CD4-positive, CD25-positive, alpha-beta regulatory T cell (primary cell): ENCODE measurements around the gene ARHGEF1. TPM values are rescaled to one million over a fixed set of nuclear protein-coding genes. Genes with fewer than 3 reads are reported as not detected.
"Not testable (repeated sequence)": the region's sequence is repeated elsewhere in the genome, so short reads cannot be mapped to it uniquely, and the experiment has no call there.

Experiments
- ATAC-seq, 2 donors: fragments of 150-1000 bp; cut with Tn5 transposase; one replicate each; pipeline ENCODE4 v1.10.0; 2021; ENCODE audit warnings: low read depth in 2 of 2, moderate number of reproducible peaks in 2 of 2, moderate library complexity in 1 of 2
- DNase-seq, 3 donors: peaks; one replicate each; pipeline versions ENCODE4 v3.0.0 to v3.0.0-alpha.2; 2012 to 2022; ENCODE audit warnings: mixed read lengths in 1 of 3
- H3K27ac ChIP-seq: one replicate; pipeline ENCODE4 v1.7.0; 2013; ENCODE audit warnings: mild to moderate bottlenecking, low read length; ENCODE audit not compliant: insufficient read depth, poor library complexity, severe bottlenecking
- H3K27me3 ChIP-seq: one replicate; pipeline ENCODE4 v1.7.0; 2013; ENCODE audit warnings: low read length; ENCODE audit not compliant: control insufficient read depth, insufficient read depth
- H3K36me3 ChIP-seq: one replicate; pipeline ENCODE4 v1.7.0; 2013; ENCODE audit warnings: mild to moderate bottlenecking, low read length, moderate library complexity; ENCODE audit not compliant: control insufficient read depth, insufficient read depth
- H3K4me1 ChIP-seq: 2 replicates; pipeline ENCODE4 v1.7.0; 2013; ENCODE audit warnings: mild to moderate bottlenecking, low read length; ENCODE audit not compliant: insufficient read depth, control insufficient read depth, poor library complexity, severe bottlenecking
- H3K4me3 ChIP-seq: one replicate; pipeline ENCODE4 v1.7.0; 2013; ENCODE audit warnings: low read depth, mild to moderate bottlenecking, low read length, moderate library complexity
- H3K9me3 ChIP-seq, 2 experiments: 1 replicate in 1 of 2; 2 replicates in 1 of 2; pipeline ENCODE4 v1.7.0; 2013; ENCODE audit warnings: low read length in 2 of 2, mild to moderate bottlenecking in 1 of 2, moderate library complexity in 1 of 2; ENCODE audit not compliant: control insufficient read depth in 2 of 2
- H3K27ac Mint-ChIP-seq, 3 donors: one replicate each; pipeline ENCODE4 v1.8.0; 2020 to 2022; ENCODE audit warnings: mild to moderate bottlenecking in 3 of 3, mixed read lengths in 3 of 3, moderate library complexity in 2 of 3
- H3K27me3 Mint-ChIP-seq: one replicate; pipeline ENCODE4 v1.8.0; 2022; ENCODE audit warnings: mild to moderate bottlenecking, mixed read lengths
- H3K36me3 Mint-ChIP-seq: one replicate; pipeline ENCODE4 v1.8.0; 2020; ENCODE audit warnings: mixed read lengths
- H3K4me1 Mint-ChIP-seq, 4 donors: one replicate each; pipeline ENCODE4 v1.8.0; 2020 to 2022; ENCODE audit warnings: mixed read lengths in 4 of 4, mild to moderate bottlenecking in 1 of 4
- H3K4me3 Mint-ChIP-seq, 4 donors: one replicate each; pipeline ENCODE4 v1.8.0; 2020 to 2022; ENCODE audit warnings: mild to moderate bottlenecking in 4 of 4, mixed read lengths in 4 of 4, moderate library complexity in 3 of 4
- H3K9me3 Mint-ChIP-seq, 7 donors: one replicate each; pipeline ENCODE4 v1.8.0; 2020 to 2022; ENCODE audit warnings: mixed read lengths in 7 of 7, mild to moderate bottlenecking in 3 of 7, moderate library complexity in 2 of 7
- polyA plus RNA-seq, 4 donors: library from polyadenylated mRNA; unstranded; fragments of 300-500 nt; fragmentation: Illumina TruSeq; gene quantifications; one replicate each; pipeline ENCODE4 v1.2.3, GENCODE V29; 2021
- total RNA-seq: library from RNA; stranded (reverse); gene quantifications from one replicate; pipeline ENCODE4 v1.2.3, GENCODE V29; 2022

ARHGEF1 gene
- total and polyA plus RNA-seq, 5 donors from 2014 or later = 162 to 1,312 (median 183) TPM

DNA sequence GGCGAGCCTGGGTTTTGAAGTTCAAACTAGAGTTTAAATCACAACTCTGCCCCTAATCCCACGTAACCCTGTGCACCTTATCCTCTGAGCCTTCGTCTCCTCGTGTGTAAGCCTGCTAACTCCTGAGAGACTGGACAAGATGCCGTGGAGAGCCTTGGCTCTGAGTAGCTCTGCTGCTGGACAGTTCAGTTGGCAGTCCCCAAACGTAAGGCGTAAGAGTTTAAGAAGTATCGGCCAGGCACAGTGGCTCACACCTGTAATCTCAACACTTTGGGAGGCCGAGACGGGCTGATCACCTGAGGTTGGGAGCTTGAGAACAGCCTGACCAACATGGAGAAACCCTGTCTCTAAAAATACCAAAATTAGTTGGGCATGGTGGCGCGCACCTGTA lies 10.6 kb upstream of the ARHGEF1 start:
- Mint-ChIP-seq H3K9me3 (no peaks in the 10 kb centered on the region), H3K27me3 (peaks cover 4% of the 10 kb centered on the region), H3K36me3 (peaks cover 15% of the 10 kb centered on the region), H3K4me3 (peak overlapping the region; percentile 28 to 83 (median 78)), H3K4me1 (peaks cover 9 to 93% (median 51%) of the 10 kb centered on the region in 4 donors), H3K27ac (peak overlapping the region in 2 of 3 donors; percentile 98 to 99)
- DNase-seq (no peak), ATAC-seq (no peak)
- Histone ChIP-seq H3K9me3 (no peaks in the 10 kb centered on the region), H3K27ac (peak overlapping the region; percentile 85), H3K27me3 (no peaks in the 10 kb centered on the region), H3K4me1 (peaks cover 97% of the 10 kb centered on the region), H3K36me3 (peaks cover 24% of the 10 kb centered on the region), H3K4me3 (peak overlapping the region; percentile 41)

GRCh38 chr19:41872775-41873647 lies 10.0 kb upstream of the ARHGEF1 start:
- ATAC-seq = no peak
- H3K36me3 ChIP-seq = peaks cover 18% of the 10 kb centered on the region
- peak overlapping the region; percentile 26 for H3K4me3 ChIP-seq
- H3K27ac Mint-ChIP-seq = peak overlapping the region; percentile 93 to 99 (median 98)
- peak overlapping the region; percentile 85 for H3K27ac ChIP-seq
- no peaks in the 10 kb centered on the region for H3K9me3 ChIP-seq
- peaks cover 4% of the 10 kb centered on the region for H3K27me3 Mint-ChIP-seq
- H3K9me3 Mint-ChIP-seq = no peaks in the 10 kb centered on the region
- H3K4me1 ChIP-seq = peaks cover 99% of the 10 kb centered on the region
- H3K4me1 Mint-ChIP-seq = peaks cover 9 to 96% (median 50%) of the 10 kb centered on the region in 4 donors
- H3K36me3 Mint-ChIP-seq = peaks cover 10% of the 10 kb centered on the region
- DNase-seq = peak; percentile 51 to 69 (median 60)
- no peaks in the 10 kb centered on the region for H3K27me3 ChIP-seq
- H3K4me3 Mint-ChIP-seq = peak overlapping the region; percentile 76 to 94 (median 80)

DNA sequence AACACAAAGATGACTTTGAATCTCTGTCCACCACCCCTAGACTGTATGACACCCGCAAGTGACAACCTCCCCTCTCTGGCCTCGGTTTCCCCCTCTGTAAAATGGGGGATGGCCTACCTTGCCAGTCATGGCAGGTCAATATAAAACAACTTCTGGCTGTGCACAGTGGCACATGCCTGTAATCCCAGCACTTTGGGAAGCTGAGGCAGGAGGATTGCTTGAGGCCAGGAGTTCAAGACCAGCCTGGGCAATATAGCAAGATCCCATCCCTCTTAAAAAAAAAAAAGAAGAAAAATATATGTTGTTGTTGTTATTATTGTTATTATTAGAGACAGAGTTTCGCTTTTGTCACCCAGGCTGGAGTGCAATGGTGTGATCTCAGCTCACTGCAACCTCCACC lies 7.0 kb upstream of the ARHGEF1 start:
- H3K9me3 ChIP-seq, H3K36me3 Mint-ChIP-seq, DNase-seq, H3K36me3 ChIP-seq, H3K9me3 Mint-ChIP-seq, ATAC-seq, H3K27me3 Mint-ChIP-seq, H3K27me3 ChIP-seq: not testable (repeated sequence)
- peak overlapping the region; percentile 82 to 92 (median 88) for H3K4me3 Mint-ChIP-seq
- peaks cover 9 to 99% (median 40%) of the 10 kb centered on the region in 4 donors for H3K4me1 Mint-ChIP-seq
- Histone ChIP-seq H3K27ac (peak overlapping the region; percentile 93), H3K4me3 (peak overlapping the region; percentile 70), H3K4me1 (peaks cover 97% of the 10 kb centered on the region)
- peak overlapping the region; percentile 99 to 100 (median 99) for H3K27ac Mint-ChIP-seq

DNA sequence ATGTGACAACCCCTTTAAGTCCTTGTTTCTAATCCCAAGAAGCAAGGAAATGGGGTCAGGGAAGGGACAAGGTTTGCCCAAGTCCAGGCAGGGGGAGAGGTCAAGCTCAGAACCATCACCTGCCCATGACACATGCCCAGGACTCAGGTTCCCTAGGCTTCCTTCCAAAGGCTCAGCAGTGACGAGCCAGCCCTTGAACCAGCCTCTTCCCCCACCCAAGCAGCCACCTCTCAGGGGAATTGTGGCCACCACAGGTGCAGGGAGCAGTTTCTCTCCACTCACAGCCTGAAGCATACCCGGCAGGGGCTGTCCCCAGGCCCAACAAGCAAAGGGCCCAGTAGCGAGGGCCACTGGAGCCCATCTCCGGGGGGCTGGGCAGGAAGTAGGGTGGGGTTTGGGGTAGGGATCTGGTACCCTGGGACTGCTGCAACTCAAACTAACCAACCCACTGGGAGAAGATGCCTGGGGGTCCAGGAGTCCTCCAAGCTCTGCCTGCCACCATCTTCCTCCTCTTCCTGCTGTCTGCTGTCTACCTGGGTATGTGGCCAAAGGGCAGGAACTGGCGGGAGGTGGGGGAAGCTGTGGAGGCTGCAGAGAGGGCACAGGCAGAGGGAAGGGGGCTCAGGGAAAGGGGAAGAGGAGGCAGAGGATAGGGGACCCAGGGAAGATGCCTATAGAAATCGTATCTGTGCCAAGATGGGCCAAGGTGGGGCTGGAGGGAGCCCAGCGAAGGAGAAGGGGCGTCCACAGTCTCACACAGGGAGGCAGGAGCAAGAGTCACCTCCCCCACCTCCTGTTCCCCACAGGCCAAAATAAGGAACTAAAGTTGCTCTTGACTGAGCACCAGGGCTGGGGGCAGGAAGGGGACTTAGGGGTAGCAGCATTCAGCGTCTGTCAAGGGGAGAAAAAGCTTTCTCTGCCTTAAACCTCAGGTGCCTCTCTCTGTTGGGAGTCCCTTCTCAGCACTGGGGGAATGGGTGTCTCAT lies 5.8 kb upstream of the ARHGEF1 start, which contains the start of gene CD79A:
Gene CD79A (plus strand): TSS at position 433 of the 986 bp plus-strand sequence. CDS start 26 bp downstream, at position 459.
- no peak for ATAC-seq
- no peaks in the 10 kb centered on the region for H3K36me3 Mint-ChIP-seq

GRCh38 chr19:41877916-41878905 lies 4.8 kb upstream of the ARHGEF1 start:
- H3K27ac Mint-ChIP-seq = peak overlapping the region; percentile 99 to 100 (median 99)
- Histone ChIP-seq H3K9me3 (no peaks in the 10 kb centered on the region), H3K36me3 (no peaks in the 10 kb centered on the region), H3K4me3 (peak overlapping the region; percentile 47), H3K4me1 (peaks cover 87% of the 10 kb centered on the region), H3K27ac (peak overlapping the region; percentile 93), H3K27me3 (no peaks in the 10 kb centered on the region)
- peaks cover 4% of the 10 kb centered on the region for H3K27me3 Mint-ChIP-seq
- H3K9me3 Mint-ChIP-seq = peaks cover 0 to 2% (median 0%) of the 10 kb centered on the region in 7 donors
- ATAC-seq (no peak), DNase-seq (no peak)
- H3K4me3 Mint-ChIP-seq = peak overlapping the region in 3 of 4 donors; percentile 74 to 92 (median 77)
- peaks cover 6 to 91% (median 32%) of the 10 kb centered on the region in 4 donors for H3K4me1 Mint-ChIP-seq
- H3K36me3 Mint-ChIP-seq = peaks cover 4% of the 10 kb centered on the region

More for the DNA sequence above, 5.8 kb upstream of the ARHGEF1 start, which contains the start of gene CD79A:
- H3K4me3 Mint-ChIP-seq = peak within 1 kb of the TSS; percentile 77 to 92 (median 84)
- no peaks in the 10 kb centered on the region for H3K9me3 ChIP-seq
- peaks cover 4% of the 10 kb centered on the region for H3K27me3 Mint-ChIP-seq
- peak within 1 kb of the TSS; percentile 99 to 100 (median 99) for H3K27ac Mint-ChIP-seq
- peak within 1 kb of the TSS; percentile 93 for H3K27ac ChIP-seq
- peaks cover 94% of the 10 kb centered on the region for H3K4me1 ChIP-seq
- peak within 1 kb of the TSS; percentile 70 for H3K4me3 ChIP-seq
- no peaks in the 10 kb centered on the region for H3K9me3 Mint-ChIP-seq
- H3K4me1 Mint-ChIP-seq = peaks cover 9 to 96% (median 32%) of the 10 kb centered on the region in 4 donors
- DNase-seq = peak in 1 of 3 donors; percentile 60
- no peaks in the 10 kb centered on the region for H3K36me3 ChIP-seq
- no peaks in the 10 kb centered on the region for H3K27me3 ChIP-seq

DNA sequence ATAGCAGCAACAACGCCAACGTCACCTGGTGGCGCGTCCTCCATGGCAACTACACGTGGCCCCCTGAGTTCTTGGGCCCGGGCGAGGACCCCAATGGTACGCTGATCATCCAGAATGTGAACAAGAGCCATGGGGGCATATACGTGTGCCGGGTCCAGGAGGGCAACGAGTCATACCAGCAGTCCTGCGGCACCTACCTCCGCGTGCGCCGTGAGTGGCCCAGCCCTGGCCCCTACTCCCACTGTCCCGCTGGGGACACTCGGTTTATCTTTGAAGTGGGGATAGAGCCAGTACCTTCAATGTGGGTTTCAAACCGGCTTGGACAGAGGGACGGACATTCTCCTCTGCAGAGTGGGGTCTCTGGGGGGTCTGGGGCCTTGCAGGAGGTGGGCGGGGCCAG lies 3.9 kb upstream of the ARHGEF1 start:
- Histone ChIP-seq H3K27ac (peak overlapping the region; percentile 93), H3K9me3 (no peaks in the 10 kb centered on the region), H3K36me3 (no peaks in the 10 kb centered on the region), H3K27me3 (no peaks in the 10 kb centered on the region), H3K4me1 (peaks cover 79% of the 10 kb centered on the region), H3K4me3 (no peak overlapping the region)
- Mint-ChIP-seq H3K4me3 (no peak overlapping the region), H3K27ac (peak overlapping the region; percentile 88 to 99 (median 95)), H3K9me3 (peaks cover 0 to 2% (median 0%) of the 10 kb centered on the region in 7 donors), H3K4me1 (peaks cover 4 to 82% (median 31%) of the 10 kb centered on the region in 4 donors), H3K27me3 (peaks cover 4% of the 10 kb centered on the region), H3K36me3 (peaks cover 10% of the 10 kb centered on the region)
- DNase-seq (no peak), ATAC-seq (no peak)
